Activated CD8-positive, alpha-beta memory T cell treated with anti-CD3 and anti-CD28 coated beads, Interleukin-2, amount 50 U/mL, for 24 hours (primary cell): ENCODE results near the gene GTF2I.
A peak's percentile ranks its signal among the peaks of the same experiment; 100 is the strongest.
"Not testable (repeated sequence)": the region's sequence is repeated elsewhere in the genome, so short reads cannot be mapped to it uniquely, and the experiment has no call there.

Experiments used
- DNase-seq: peaks from one replicate; pipeline ENCODE4 v3.0.0-alpha.2; 2020; ENCODE audit errors: extremely low read depth

Gene GTF2I

DNA sequence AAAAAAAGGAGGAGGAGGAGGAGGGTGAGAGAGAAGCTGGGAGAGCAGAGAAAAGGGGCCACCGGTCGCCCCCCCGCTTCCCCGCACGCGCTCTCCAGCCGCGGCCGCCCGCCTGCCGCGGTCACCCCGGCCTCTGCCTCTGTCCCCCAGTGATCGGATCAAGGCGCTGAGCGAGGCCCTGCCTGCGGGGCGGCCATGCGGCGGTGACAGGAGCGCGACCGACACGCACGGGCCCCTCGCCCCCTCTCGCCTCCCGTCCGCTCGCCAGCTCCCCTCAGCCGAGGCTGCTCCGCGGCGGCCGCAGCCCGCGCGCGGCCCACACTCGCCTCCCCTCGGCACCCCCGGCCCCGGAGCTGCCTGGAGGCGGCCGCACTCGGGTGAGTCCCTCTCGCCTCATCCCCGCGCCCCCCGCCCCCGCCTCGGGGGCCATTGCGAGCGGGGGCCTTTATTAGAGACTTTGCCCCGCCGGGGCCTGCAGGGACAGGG is at the start of gene GTF2I:
Gene GTF2I, plus strand, starts transcription at position 27 of the 486 bp plus-strand sequence. CDS start 31,411 bp downstream, outside the sequence.
- DNase-seq: no peak

DNA sequence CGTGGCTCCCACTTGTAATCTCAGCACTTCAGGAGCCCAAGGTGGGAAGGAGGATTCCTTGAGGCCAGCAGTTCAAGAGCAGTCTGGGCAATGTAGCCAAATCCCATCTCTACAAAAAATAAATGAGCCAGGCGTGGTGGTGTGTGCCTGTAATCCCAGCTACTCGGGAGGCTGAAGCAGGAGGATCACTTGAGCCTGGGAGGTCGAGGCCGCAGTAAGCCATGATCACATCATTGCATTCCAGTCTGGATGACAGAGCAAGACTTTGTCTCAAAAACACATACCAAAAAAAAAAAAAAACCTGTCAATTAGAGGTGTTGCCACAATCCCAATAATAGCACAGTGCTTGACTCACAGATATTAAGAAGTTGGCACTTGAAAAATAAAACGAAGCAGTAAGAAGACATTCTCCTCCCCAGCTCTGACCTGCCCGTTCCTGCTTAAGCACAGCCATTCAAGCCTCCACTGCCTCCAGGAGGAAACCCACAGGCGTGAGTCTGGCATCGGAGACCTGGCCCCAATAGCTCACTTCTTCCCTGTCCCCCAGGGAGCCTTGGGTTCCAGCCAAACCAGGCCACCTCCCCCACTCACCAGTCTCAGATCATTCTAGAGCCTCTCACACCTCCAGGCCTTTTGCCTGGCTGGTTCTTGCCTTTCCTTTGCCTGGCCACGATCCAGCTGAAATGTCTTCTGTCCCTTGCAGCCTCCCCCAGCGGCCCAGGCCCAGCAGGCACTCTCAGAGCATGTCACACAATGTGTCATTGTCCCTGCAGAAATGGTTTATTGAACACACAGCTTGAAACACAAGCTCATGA is 45.3 kb upstream of the GTF2I start:
- DNase-seq: no peak

DNA sequence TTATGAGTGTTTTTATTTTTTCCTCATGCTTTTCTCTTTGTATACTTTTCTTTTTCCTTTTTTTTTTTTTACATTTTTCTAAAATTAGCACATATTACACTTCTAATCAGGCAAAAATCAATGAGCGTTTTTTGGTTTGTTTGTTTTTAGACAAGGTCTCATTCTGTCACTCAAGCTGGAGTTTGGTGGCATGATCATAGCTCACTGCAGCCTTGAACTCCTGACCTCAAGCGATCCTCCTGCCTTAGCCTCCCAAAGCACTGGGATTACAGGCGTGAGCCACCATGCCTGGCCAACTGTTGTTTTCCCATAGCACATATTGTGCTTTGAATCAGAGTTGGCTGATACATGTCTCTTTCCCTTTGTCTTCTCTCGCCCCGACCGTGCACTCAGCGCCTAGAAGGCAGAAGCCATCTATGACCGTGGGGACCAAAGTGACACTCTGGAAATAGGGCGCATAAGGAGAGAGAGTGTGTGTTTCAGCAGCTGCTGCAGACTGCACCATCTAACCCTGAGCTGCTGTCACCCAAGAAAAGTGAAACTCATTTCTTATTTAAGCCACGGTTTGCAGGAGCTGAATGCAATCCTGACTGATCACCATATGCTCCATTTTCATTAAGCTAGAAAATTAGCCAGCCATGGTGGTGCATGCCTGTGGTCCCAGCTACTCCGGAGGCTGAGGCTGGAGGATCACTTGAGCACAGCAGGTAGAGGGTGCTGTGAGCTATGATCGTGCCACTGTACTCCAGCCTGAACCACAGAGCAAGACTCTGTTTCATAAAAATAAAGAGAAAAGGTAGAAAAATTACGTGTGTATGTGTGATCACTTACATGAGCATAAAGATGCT is 41.4 kb upstream of the GTF2I start:
- no peak for DNase-seq

DNA sequence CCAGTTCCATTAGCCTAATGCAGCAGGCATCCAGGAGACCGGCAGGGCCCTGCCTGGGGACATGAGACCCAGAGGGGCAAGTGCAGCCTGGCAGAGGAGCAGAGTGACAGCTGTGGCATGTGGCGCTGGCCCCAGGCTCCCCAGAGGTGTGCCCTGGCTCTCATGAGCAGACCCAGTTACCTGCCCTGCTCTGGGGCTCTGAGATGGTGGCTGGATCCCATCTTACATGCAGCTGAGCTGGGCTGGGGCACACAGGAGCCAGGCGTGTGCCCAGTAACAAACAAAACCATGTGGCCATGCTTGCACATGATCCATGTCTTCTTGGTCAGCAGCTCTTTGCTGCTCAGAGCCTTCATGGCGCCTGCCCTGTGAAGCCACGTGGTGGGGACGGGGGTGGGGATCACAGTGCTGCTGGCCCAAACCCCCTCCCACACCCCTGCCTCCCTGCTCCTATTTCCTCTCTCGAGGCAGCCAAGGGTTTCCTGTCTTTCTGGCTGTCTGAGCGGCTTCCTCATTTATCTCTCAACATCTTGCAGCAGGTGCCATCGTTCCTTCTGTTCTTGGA is 40.3 kb upstream of the GTF2I start:
- no peak for DNase-seq

- DNase-seq: no peak
Observed at GRCh38 chr7:74619235-74619860, 38.2 kb upstream of the GTF2I start.

- no peak for DNase-seq
Observed at GRCh38 chr7:74622228-74622749, 35.2 kb upstream of the GTF2I start.

GRCh38 chr7:74623135-74623534 is 34.4 kb upstream of the GTF2I start:
- DNase-seq: no peak

GRCh38 chr7:74625446-74625845 is 32.1 kb upstream of the GTF2I start:
- DNase-seq: no peak

DNA sequence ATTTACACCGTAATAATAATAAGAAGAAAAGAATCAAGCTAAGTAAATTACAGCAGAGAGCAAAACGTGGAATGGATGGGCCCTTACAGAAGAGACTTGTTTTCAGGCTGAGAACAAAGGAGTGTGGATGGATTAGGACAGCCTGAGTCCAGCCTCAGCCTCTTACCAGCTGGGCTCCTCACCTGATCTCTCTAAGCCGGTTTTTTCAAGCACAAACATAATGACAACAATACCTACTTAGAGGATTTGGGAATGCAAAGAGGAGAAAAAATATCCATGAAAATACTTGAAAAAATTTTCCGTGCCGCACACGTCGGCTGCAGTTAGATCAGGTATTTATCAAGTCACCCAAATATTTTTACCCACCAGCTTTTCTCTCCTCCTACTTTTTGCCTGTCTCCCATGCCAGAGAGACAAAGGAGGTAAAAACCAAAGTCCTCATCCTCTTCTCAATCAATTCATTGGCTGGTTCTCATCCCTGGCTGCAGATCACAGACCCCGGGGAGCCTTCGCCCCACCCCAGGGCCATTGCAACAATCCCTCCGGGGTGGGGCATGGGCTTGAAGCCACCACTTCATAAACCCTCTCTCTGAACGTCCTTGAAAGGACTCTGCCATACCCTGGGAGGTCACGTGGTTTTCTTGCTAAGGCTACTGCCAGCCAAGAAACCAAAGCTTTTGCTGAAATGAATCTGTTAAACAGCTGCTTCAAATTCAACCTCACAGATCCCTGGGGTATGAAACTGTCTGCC is 29.7 kb upstream of the GTF2I start:
- DNase-seq: no peak

- DNase-seq: no peak
Observed at GRCh38 chr7:74632505-74632904, 25.0 kb upstream of the GTF2I start.

- DNase-seq: no peak
Observed at GRCh38 chr7:74633451-74633921, 24.0 kb upstream of the GTF2I start.

DNA sequence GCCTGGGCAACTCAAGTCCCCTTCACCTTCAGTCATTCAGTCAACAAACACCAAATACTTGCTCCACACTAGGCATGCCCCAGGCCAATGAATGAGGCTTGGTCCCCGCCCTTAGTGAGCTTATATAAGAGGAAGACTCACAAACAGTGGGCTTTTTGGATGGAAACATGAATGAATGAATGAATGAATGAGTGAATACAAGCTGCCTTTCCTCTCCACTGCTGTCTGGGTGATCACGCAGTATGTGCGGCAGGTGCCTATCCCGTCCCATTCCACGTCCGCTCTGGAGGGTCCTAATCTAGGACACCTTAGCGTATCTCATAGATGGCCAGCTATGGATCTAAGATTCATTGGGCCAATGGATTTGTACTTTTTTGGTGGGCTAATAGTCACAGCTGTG is 19.8 kb upstream of the GTF2I start:
- DNase-seq: no peak

- DNase-seq: peak; percentile 72
Observed at GRCh38 chr7:74650055-74650454, 7.5 kb upstream of the GTF2I start.

DNA sequence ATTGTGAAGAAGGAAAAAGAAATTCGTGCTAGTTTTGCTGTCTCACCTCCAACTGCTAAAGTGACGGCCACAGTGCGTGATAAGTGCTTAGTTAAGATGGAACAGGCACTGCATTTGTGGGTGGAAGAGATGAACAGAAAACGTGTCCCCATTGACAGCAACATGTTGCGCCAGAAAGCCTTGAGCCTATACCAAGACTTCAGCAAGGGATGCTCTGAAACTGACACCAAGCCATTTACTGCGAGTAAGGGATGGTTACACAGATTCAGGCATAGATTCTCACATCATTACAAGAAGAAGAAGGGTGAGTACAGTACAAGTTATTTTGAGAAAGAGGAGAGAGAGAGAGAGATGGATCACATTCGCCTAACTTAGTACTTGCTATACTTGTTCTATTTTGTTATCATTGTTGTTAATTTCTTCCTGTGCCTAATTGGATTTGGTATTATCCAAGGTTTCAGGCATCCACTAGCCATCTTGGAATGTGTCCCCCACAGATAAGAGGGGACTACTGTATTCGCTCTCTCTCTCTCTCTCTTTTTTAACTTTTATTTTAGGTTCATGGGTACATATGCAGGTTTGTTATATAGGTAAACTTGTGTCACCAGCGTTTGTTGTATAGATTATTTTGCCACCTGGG is 6.9 kb upstream of the GTF2I start:
- not testable (repeated sequence) for DNase-seq

DNA sequence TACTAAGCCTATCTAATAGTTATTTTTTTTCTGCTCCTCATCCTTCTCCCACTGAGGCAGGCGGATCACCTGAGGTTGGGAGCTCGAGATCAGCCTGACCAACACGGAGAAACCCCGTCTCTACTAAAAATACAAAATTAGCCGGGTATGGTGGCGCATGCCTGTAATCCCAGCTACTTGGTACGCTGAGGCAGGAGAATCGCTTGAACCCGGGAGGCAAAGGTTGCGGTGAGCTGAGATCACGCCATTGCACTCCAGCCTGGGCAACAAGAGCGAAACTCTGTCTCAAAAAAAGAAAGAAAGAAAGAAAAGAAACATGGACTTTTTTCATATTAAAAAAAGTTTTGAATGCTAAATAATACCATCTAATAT is 6.4 kb upstream of the GTF2I start:
- DNase-seq: not testable (repeated sequence)

- no peak for DNase-seq
Observed at GRCh38 chr7:74653686-74654181, 3.8 kb upstream of the GTF2I start.

GRCh38 chr7:74654811-74655210 is 2.7 kb upstream of the GTF2I start:
- DNase-seq: no peak

- no peak for DNase-seq
Observed at GRCh38 chr7:74655324-74655723, 2.2 kb upstream of the GTF2I start.

DNA sequence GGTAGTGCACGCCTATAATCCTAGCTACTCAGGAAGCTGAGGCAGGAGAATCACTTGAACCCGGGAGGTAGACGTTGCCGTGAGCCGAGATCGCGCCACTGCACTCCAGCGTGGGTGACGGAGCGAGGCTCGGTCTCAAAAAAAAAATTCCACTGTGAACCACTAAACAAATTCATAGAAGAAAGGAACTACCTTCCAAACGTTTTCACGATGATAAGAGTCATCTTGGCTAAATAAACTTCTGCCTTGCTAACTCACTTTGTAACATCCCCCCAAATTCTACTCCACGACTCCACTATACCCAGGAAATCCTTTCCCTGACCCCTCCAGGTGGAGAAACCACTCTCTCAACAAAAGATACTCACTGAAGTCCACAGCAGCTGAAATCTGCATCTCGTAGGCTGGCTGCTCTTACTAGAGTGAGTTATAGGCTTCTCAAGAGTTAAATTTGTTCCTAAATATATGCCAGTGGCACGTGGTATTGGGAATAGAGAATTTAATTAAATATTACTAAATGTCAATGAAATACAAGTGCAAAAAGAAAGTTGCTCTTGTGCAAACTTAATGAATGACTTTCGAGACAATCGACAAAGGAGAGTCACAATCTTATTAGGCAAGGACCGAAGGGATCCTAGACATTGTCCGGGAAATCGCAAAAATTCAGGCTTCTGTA is 1.6 kb upstream of the GTF2I start:
- no peak for DNase-seq

DNA sequence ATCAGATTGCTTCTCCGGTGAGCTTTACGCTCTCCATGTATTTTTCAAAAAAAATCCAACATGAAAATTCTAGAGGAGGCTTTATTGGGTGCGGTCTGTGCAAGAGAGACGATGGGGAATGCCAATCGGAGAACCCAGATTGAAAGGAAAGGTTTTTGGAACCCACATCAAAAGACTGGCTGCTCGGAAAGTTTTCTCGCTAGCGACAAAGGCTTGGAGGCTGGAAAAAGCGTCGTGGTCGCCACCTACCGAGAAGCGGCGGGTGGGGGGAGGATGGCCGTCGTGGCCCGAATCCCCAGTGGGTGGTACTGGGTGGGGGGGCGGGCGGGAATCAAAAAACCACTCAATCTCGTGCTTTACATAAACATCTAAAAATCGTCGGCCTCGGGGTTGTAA is 1.1 kb upstream of the GTF2I start:
- no peak for DNase-seq
